Breast epithelium (tissue), 4 donors: ENCODE data around the gene TFE3. TPM values are rescaled to one million over a fixed set of nuclear protein-coding genes. Genes with fewer than 3 reads are reported as not detected.

Experiments used
- DNase-seq, 2 donors: peaks; one replicate each; pipeline ENCODE4 v3.0.0-alpha.2; 2019; ENCODE audit warnings: low spot score in 2 of 2
- H3K27ac ChIP-seq, 2 donors: fragments of 200-600 bp; sonication (generic) in 1 of 2; one replicate each; pipeline ENCODE4 v1.5.1; 2016 to 2019; ENCODE audit warnings: mild to moderate bottlenecking in 1 of 2
- H3K27me3 ChIP-seq, 2 donors: fragments of 200-600 bp; sonication (generic) in 1 of 2; one replicate each; pipeline versions ENCODE4 v1.5.1 to v1.6.0; 2017 to 2019; ENCODE audit warnings: control low read depth in 1 of 2, mild to moderate bottlenecking in 1 of 2
- H3K36me3 ChIP-seq: fragments of 200-600 bp; one replicate; pipeline ENCODE4 v1.5.1; 2019
- H3K4me1 ChIP-seq, 2 donors: fragments of 200-600 bp; sonication (generic); one replicate each; pipeline ENCODE4 v1.5.1; 2016 to 2019; ENCODE audit warnings: control low read depth in 1 of 2
- H3K4me3 ChIP-seq, 3 donors: fragments of 200-600 bp; sonication (generic); 1 replicate in 2 of 3; 2 replicates in 1 of 3; pipeline ENCODE4 v1.5.1; 2016 to 2019; ENCODE audit warnings: mild to moderate bottlenecking in 3 of 3, moderate library complexity in 2 of 3
- H3K9me3 ChIP-seq, 2 donors: fragments of 200-600 bp; sonication (generic) in 1 of 2; one replicate each; pipeline ENCODE4 v1.5.1; 2016 to 2019; ENCODE audit warnings: control low read depth in 1 of 2
- POLR2A ChIP-seq: fragments of 450-650 bp; IDR thresholded peaks from one replicate; pipeline ENCODE4 v1.6.1; 2016; ENCODE audit warnings: antibody characterized with exemption, mild to moderate bottlenecking, moderate library complexity
- POLR2AphosphoS5 ChIP-seq, 3 donors: sonication (generic); formaldehyde crosslinking; IDR thresholded peaks; one replicate each; pipeline ENCODE4 v1.6.1; 2017; ENCODE audit warnings: antibody characterized with exemption in 3 of 3
- intact Hi-C: fragments of 100-400 bp; cut with DNase I; formaldehyde crosslinking; loops from one replicate; pipeline ENCODE4 v1.15.1; 2023; ENCODE audit warnings: low total_unique reads
- total RNA-seq, 3 donors: library from RNA; depleted of rRNA; stranded (reverse); fragments of >200 nt; gene quantifications; one replicate each; pipeline ENCODE4 v1.1.0, GENCODE V29; 2016
- TF ChIP-seq, protein P1 (sequence below), 3 donors: fragments of 450-650 bp; IDR thresholded peaks; one replicate each; pipeline ENCODE4 v1.5.1; 2016 to 2017; ENCODE audit warnings: antibody characterized with exemption in 3 of 3, mild to moderate bottlenecking in 3 of 3, moderate library complexity in 3 of 3

The TFE3 gene
- total RNA-seq, 3 donors from 2014 or later = 44.1 to 93.3 (median 52.1) TPM

GRCh38 chrX:49019599-49020249 is 23.4 kb downstream of the TFE3 start:
- DNase-seq = no peak
- H3K27me3 ChIP-seq = peaks cover 0 to 8% of the 10 kb centered on the region in 2 donors
- H3K9me3 ChIP-seq = no peaks in the 10 kb centered on the region
- no peaks in the 10 kb centered on the region for H3K4me1 ChIP-seq
- intact Hi-C loops = no loop called here
- TF ChIP-seq, protein P1, sequence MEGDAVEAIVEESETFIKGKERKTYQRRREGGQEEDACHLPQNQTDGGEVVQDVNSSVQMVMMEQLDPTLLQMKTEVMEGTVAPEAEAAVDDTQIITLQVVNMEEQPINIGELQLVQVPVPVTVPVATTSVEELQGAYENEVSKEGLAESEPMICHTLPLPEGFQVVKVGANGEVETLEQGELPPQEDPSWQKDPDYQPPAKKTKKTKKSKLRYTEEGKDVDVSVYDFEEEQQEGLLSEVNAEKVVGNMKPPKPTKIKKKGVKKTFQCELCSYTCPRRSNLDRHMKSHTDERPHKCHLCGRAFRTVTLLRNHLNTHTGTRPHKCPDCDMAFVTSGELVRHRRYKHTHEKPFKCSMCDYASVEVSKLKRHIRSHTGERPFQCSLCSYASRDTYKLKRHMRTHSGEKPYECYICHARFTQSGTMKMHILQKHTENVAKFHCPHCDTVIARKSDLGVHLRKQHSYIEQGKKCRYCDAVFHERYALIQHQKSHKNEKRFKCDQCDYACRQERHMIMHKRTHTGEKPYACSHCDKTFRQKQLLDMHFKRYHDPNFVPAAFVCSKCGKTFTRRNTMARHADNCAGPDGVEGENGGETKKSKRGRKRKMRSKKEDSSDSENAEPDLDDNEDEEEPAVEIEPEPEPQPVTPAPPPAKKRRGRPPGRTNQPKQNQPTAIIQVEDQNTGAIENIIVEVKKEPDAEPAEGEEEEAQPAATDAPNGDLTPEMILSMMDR (IDR thresholded peaks at IDR 0.05) = no peak
- TF ChIP-seq POLR2A (no peak), POLR2AphosphoS5 (IDR thresholded peaks at IDR 0.05) (no peak)
- no peaks in the 10 kb centered on the region for H3K36me3 ChIP-seq
- H3K4me3 ChIP-seq = no peak overlapping the region
- H3K27ac ChIP-seq = no peak overlapping the region

DNA sequence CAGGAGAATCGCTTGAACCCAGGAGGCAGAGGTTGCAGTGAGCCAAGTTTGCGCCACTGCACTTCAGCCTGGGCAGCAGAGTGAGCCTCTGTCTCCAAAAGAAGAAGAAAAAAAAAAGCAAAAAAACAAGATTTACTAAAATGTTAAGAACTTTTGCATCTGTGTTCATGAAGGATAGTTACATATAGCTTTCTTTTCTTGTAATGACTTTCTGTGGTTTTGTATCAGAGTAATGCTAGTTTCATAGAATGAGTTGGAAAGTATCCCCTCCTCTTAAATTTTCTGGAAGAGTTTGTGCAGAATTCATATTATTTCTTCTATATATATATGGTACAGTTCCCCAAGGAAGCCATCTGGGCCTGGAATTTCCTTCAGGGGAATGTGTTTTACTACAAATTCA is 24.1 kb downstream of the TFE3 start:
- H3K9me3 ChIP-seq = no peaks in the 10 kb centered on the region
- H3K27ac ChIP-seq = no peak overlapping the region
- no peak for TF ChIP-seq POLR2A
- TF ChIP-seq, protein P1 (IDR thresholded peaks at IDR 0.05) = no peak
- TF ChIP-seq POLR2AphosphoS5 (IDR thresholded peaks at IDR 0.05) = no peak
- no peak overlapping the region for H3K4me3 ChIP-seq
- H3K4me1 ChIP-seq = no peaks in the 10 kb centered on the region
- no peaks in the 10 kb centered on the region for H3K36me3 ChIP-seq
- H3K27me3 ChIP-seq = peaks cover 0 to 3% of the 10 kb centered on the region in 2 donors
- no peak for DNase-seq
- intact Hi-C loops = no loop called here

- TF ChIP-seq POLR2A (no peak), POLR2AphosphoS5 (IDR thresholded peaks at IDR 0.05) (no peak)
- TF ChIP-seq, protein P1 (IDR thresholded peaks at IDR 0.05) = no peak
- intact Hi-C loops = no loop called here
- H3K27ac ChIP-seq = no peak overlapping the region
Observed at GRCh38 chrX:49003696-49004095, 39.5 kb downstream of the TFE3 start.

DNA sequence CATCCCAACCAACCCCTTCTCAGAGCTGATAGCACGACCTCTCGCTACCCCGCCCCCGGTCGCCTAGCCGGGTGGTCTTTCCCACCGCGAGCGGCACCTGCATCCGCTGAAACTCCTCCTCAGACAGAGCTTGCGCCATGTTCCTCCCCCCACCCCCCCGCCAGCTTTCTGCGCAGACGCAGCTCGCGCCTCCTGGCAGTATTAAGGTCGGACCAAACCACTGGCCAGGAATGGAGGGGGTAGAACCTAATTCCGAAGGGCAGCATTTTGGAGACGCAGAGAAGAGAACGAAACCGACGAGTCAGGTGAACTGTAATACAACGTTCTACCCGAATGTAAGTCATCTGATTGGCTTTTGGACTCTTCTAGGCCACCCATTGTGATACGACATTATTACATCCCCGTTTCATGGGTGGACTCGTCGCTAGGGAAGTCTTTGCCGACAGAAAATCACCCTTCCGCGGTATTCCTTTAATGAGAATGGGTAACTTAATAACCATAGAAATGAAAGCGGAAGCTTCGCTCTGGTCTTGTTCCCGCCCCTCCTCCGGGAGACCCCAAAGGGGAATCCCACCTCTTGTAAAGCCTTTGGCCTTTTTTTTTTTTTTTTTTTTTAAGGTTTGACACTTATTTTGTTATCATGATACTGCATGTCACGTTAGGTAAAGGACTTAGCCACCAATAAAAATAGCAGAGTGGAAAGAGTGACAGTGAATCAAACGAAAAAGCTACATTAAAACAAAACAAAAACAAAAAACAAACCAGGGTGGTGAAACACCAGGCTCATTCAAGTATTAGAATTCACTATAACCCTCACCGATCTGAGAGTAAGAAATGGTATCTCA is 40.8 kb downstream of the TFE3 start, which contains the start of gene GRIPAP1:
Gene GRIPAP1, minus strand, starts transcription at position 174 of the 845 bp plus-strand sequence. Its CDS starts 35 bp downstream, at position 139.
- H3K4me1 ChIP-seq = no peaks in the 10 kb centered on the region
- peak; percentile 55 to 59 for DNase-seq
- intact Hi-C loops = no loop called here
- H3K9me3 ChIP-seq = no peaks in the 10 kb centered on the region
- TF ChIP-seq POLR2AphosphoS5 (IDR thresholded peaks at IDR 0.05) (peak in 2 of 3 donors; percentile 70 to 83), POLR2A (no peak)
- H3K36me3 ChIP-seq = no peaks in the 10 kb centered on the region
- peak within 1 kb of the TSS; percentile 56 to 82 (median 59) for H3K4me3 ChIP-seq
- peak within 1 kb of the TSS; percentile 77 to 91 for H3K27ac ChIP-seq
- peaks cover 3 to 9% of the 10 kb centered on the region in 2 donors for H3K27me3 ChIP-seq

More at GRCh38 chrX:49003696-49004095, 39.5 kb downstream of the TFE3 start:
- Histone ChIP-seq H3K9me3 (no peaks in the 10 kb centered on the region), H3K27me3 (peaks cover 3 to 9% of the 10 kb centered on the region in 2 donors), H3K4me3 (no peak overlapping the region), H3K4me1 (no peaks in the 10 kb centered on the region), H3K36me3 (no peaks in the 10 kb centered on the region)
- no peak for DNase-seq

GRCh38 chrX:49001521-49002090 is 41.6 kb downstream of the TFE3 start:
- Histone ChIP-seq H3K4me3 (peak overlapping the region; percentile 56 to 82 (median 59)), H3K36me3 (no peaks in the 10 kb centered on the region), H3K27ac (peak overlapping the region; percentile 77 to 91), H3K4me1 (no peaks in the 10 kb centered on the region), H3K9me3 (no peaks in the 10 kb centered on the region), H3K27me3 (peaks cover 3 to 16% of the 10 kb centered on the region in 2 donors)
- TF ChIP-seq, protein P1 (IDR thresholded peaks at IDR 0.05) = no peak
- no peak for TF ChIP-seq POLR2AphosphoS5 (IDR thresholded peaks at IDR 0.05)
- no peak for TF ChIP-seq POLR2A
- intact Hi-C loops = no loop called here
- no peak for DNase-seq
